Measurements from ENCODE around the gene FTL.
"Not testable (repeated sequence)": the region's sequence is repeated elsewhere in the genome, so short reads cannot be mapped to it uniquely, and the experiment has no call there.

The FTL gene

GRCh38 chr19:48921721-48922500 is 43.2 kb upstream of the FTL start:
- H3K4me3 ChIP-seq (ENCODE audit: low read depth, low read length): no peak overlapping the region
- DNase-seq (ENCODE audit: low read depth, low spot score): no peak
- ChIA-PET POLR2A (no interaction called here), CTCF (no interaction called here)
- TF ChIP-seq CTCF (IDR thresholded peaks at IDR 0.05; ENCODE audit: insufficient read depth, low read length, missing control alignments): no peak

GRCh38 chr19:48922548-48923490 is 42.3 kb upstream of the FTL start:
- no peak for DNase-seq (ENCODE audit: low read depth, low spot score)
- TF ChIP-seq CTCF (IDR thresholded peaks at IDR 0.05; ENCODE audit: insufficient read depth, low read length, missing control alignments): no peak
- POLR2A ChIA-PET: no interaction called here
- H3K4me3 ChIP-seq (ENCODE audit: low read depth, low read length): no peak overlapping the region
- CTCF ChIA-PET: interaction anchor here (1.5 kb wide), 1 partner anchor 70 kb away, joined by 3 read pairs; the partner anchor contains the start of genes GYS1 and RUVBL2

- DNase-seq (ENCODE audit: low read depth, low spot score): peak; percentile 73
- ChIA-PET CTCF (interaction anchor here (1.1 kb wide), 1 partner anchor 45 kb away, joined by 3 read pairs; no protein-coding TSS in a partner anchor), POLR2A (interaction anchor here (0.5 to 2.1 kb wide), 10 partner anchors 21 to 51 kb away, joined by 3 to 9 read pairs (median 4); partner anchors contain the start of genes BAX and NUCB1)
- no peak for TF ChIP-seq CTCF (IDR thresholded peaks at IDR 0.05; ENCODE audit: insufficient read depth, low read length, missing control alignments)
- no peak overlapping the region for H3K4me3 ChIP-seq (ENCODE audit: low read depth, low read length)
Measured at GRCh38 chr19:48925240-48925843, 39.8 kb upstream of the FTL start.

GRCh38 chr19:48925890-48926289 is 39.2 kb upstream of the FTL start:
- DNase-seq (ENCODE audit: low read depth, low spot score); H3K4me3 ChIP-seq (ENCODE audit: low read depth, low read length); CTCF ChIA-PET: not testable (repeated sequence)
- POLR2A ChIA-PET: interaction anchor here (1.2 to 2.1 kb wide), 7 partner anchors 25 to 52 kb away, joined by 3 to 9 read pairs (median 5); partner anchors contain the start of gene NUCB1

GRCh38 chr19:48926909-48927308 is 38.2 kb upstream of the FTL start:
- DNase-seq (ENCODE audit: low read depth, low spot score): peak; percentile 92
- TF ChIP-seq CTCF (IDR thresholded peaks at IDR 0.05; ENCODE audit: insufficient read depth, low read length, missing control alignments): no peak
- ChIA-PET CTCF (no interaction called here), POLR2A (interaction anchor here (0.7 kb wide), 1 partner anchor 44 kb away, joined by 3 read pairs; no protein-coding TSS in a partner anchor)
- no peak overlapping the region for H3K4me3 ChIP-seq (ENCODE audit: low read depth, low read length)

GRCh38 chr19:48927692-48928091 is 37.4 kb upstream of the FTL start:
- DNase-seq (ENCODE audit: low read depth, low spot score); H3K4me3 ChIP-seq (ENCODE audit: low read depth, low read length); CTCF ChIA-PET: not testable (repeated sequence)
- POLR2A ChIA-PET: interaction anchor here (0.7 kb wide), 1 partner anchor 45 kb away, joined by 3 read pairs; no protein-coding TSS in a partner anchor
